Measurements from ENCODE around the gene ZSCAN30. TPM values are rescaled to one million over a fixed set of nuclear protein-coding genes. Genes with fewer than 3 reads are reported as not detected.

ZSCAN30 gene
- total and polyA plus RNA-seq, 10 of the 15 experiments (the other 5 are each of a cell fraction or from before 2014, with no cell fraction given), result 2.7 to 15.7 (median 11.2) TPM

- ChIA-PET CTCF (no interaction called here), RAD21 (ENCODE audit: unreplicated experiment) (no interaction called here), SMC1A (ENCODE audit: uncharacterized antibody, unreplicated experiment) (interaction anchor here (0.8 to 2.3 kb wide), 7 partner anchors 8 to 218 kb away, joined by 3 to 10 read pairs (median 3); partner anchors contain the start of gene ZSCAN30), POLR2A (interaction anchor here (0.6 kb wide), 1 partner anchor 131 kb away, joined by 3 read pairs; no protein-coding TSS in a partner anchor)
- TF ChIP-seq ZZZ3 (IDR thresholded peaks at IDR 0.05; ENCODE audit: control insufficient read depth, insufficient read length, low read depth) (no peak), BHLHE40 (IDR thresholded peaks at IDR 0.05; ENCODE audit: borderline replicate concordance in 1 of 2, low read depth in 2 of 2, low read length in 1 of 2) (no peak), TARDBP (IDR thresholded peaks at IDR 0.05; ENCODE audit: borderline replicate concordance) (no peak), ZSCAN29 (IDR thresholded peaks at IDR 0.05) (no peak), ESRRA (IDR thresholded peaks at IDR 0.05; ENCODE audit: low read length) (no peak), TBL1XR1 (IDR thresholded peaks at IDR 0.05; ENCODE audit: low read depth, low read length) (no peak), JUNB (IDR thresholded peaks at IDR 0.05) (no peak)
- TF ChIP-seq, protein P1, sequence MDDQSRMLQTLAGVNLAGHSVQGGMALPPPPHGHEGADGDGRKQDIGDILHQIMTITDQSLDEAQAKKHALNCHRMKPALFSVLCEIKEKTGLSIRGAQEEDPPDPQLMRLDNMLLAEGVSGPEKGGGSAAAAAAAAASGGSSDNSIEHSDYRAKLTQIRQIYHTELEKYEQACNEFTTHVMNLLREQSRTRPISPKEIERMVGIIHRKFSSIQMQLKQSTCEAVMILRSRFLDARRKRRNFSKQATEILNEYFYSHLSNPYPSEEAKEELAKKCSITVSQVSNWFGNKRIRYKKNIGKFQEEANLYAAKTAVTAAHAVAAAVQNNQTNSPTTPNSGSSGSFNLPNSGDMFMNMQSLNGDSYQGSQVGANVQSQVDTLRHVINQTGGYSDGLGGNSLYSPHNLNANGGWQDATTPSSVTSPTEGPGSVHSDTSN (IDR thresholded peaks at IDR 0.05; ENCODE audit: insufficient replicate concordance, low read depth, low read length), result no peak
- in situ Hi-C loops (cut with MboI), result loop anchor here (5.0 kb wide), 2 partner anchors 48 to 98 kb away; partner anchors contain the start of genes ZNF24 and ZSCAN30
- Histone ChIP-seq H3K4me2 (ENCODE audit: control insufficient read depth, insufficient read depth) (no peak overlapping the region), H3K4me1 (ENCODE audit: control insufficient read depth, insufficient read depth, low read length) (no peaks in the 10 kb centered on the region), H3K9ac (ENCODE audit: control insufficient read depth, insufficient read depth, low read length) (no peak overlapping the region), H3K27ac (ENCODE audit: control insufficient read depth, insufficient read depth) (no peak overlapping the region), H3K4me3 (no peak overlapping the region), H4K20me1 (ENCODE audit: control insufficient read depth, insufficient read depth) (no peaks in the 10 kb centered on the region), H3K27me3 (replicated peaks in 1 of 2; ENCODE audit: control insufficient read depth in 2 of 2, insufficient read depth in 2 of 2, low read length in 1 of 2) (no peaks in the 10 kb centered on the region), H3K79me2 (ENCODE audit: control insufficient read depth, insufficient read depth, low read length) (peaks cover 9% of the 10 kb centered on the region), H3K9me3 (replicated peaks; ENCODE audit: control insufficient read depth, insufficient read depth, low read length) (peaks cover 48% of the 10 kb centered on the region), H2AFZ (ENCODE audit: control insufficient read depth, low read depth, low read length) (no peak overlapping the region), H3K36me3 (ENCODE audit: control insufficient read depth in 2 of 2, insufficient read depth in 2 of 2, low read length in 1 of 2) (peaks cover 2 to 24% of the 10 kb centered on the region in 2 experiments)
- no peak for ATAC-seq
- no peak for DNase-seq (ENCODE audit: low read depth, low spot score)
- no TSS peak for BruUV-seq (replicated peaks)
- intact Hi-C loops (cut with micrococcal nuclease; ENCODE audit: unreplicated experiment), result loop anchor here (10.0 kb wide), 1 partner anchor 330 kb away; no protein-coding TSS in a partner anchor
- FAIRE-seq, result no peak
- WGBS (ENCODE audit: insufficient coverage, insufficient replicate concordance, low lambda C conversion rate, missing lambda C conversion rate), result 98% methylated on average over 4 of the region's 4 CpGs
Observed at GRCh38 chr18:35244671-35245070, 45.4 kb downstream of the ZSCAN30 start.

All from GM12878 (cell line).